ENCODE measurements around the gene RITA1. TPM values are rescaled to one million over a fixed set of nuclear protein-coding genes. Genes with fewer than 3 reads are reported as not detected.

The RITA1 gene
- total RNA-seq, 1 donor from 2014 or later = 18.2 TPM

DNA sequence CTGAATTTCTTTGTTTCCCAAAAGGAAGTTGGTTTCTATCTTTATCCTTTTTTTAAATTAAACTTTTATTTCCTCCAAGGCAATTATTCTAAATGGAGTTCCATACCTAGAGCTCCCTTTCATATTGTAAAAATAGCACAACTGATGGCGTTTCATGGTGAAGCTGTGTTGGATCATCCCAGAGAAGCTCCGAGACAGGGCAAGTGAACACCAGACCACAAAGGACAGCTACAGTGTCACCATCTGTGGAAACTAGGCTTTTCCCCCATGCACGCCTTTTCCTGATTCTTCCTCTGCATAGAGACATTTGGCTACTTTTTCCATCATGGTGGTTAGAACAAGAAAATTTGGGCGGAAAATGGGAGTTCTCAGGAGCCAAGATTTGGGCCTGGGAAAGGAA is 48.4 kb downstream of the RITA1 start:
- Mint-ChIP-seq H3K27ac (peak overlapping the region; percentile 41), H3K4me3 (no peak overlapping the region)
- POLR2A ChIA-PET = interaction anchor here (2.0 to 13.6 kb wide), 6 partner anchors 12 to 48 kb away, joined by 20 to 277 read pairs (median 64); partner anchors contain the start of genes DDX54, RITA1 and TPCN1

DNA sequence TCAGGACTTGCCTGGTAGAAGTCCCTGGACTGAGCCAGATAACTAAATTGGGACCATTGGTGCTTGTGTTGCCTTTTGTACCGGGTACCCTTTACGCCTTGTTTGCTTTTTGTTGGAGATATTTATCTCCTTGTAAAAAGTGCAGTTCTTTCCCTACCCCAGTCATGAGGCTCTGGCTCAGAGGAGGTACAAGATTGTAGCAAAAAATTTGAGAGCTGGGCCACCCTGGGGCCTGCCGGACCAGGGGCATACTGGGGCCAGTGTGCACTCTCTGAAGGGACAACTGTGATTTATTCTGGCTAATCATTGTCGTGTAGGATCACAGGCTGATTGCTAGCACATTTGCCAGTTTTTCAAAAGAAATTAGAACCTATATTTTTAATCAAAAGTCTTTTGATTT is 49.0 kb downstream of the RITA1 start:
- H3K9me3 Mint-ChIP-seq = no peaks in the 10 kb centered on the region
- DNase-seq (no peak), ATAC-seq (ENCODE audit: low read depth) (no peak)
- H3K36me3 Mint-ChIP-seq (ENCODE audit: low read depth) = peaks cover 59% of the 10 kb centered on the region
- POLR2A ChIA-PET = interaction anchor here (1.3 to 13.6 kb wide), 4 partner anchors 13 to 37 kb away, joined by 3 to 277 read pairs (median 152); partner anchors contain the start of gene TPCN1
- intact Hi-C loops (cut with micrococcal nuclease) = loop anchor here (5.0 kb wide), 2 partner anchors 157 to 182 kb away; no protein-coding TSS in a partner anchor
- peaks cover 82% of the 10 kb centered on the region for H3K4me1 Mint-ChIP-seq
- CTCF ChIA-PET = interaction anchor here (2.0 to 3.0 kb wide), 2 partner anchors 38 to 49 kb away, joined by 7 to 44 read pairs; partner anchors contain the start of genes DDX54 and RITA1
- no peak overlapping the region for H3K4me3 Mint-ChIP-seq
- H3K27me3 Mint-ChIP-seq = no peaks in the 10 kb centered on the region
- peak overlapping the region; percentile 41 for H3K27ac Mint-ChIP-seq
- TF ChIP-seq, protein P1, sequence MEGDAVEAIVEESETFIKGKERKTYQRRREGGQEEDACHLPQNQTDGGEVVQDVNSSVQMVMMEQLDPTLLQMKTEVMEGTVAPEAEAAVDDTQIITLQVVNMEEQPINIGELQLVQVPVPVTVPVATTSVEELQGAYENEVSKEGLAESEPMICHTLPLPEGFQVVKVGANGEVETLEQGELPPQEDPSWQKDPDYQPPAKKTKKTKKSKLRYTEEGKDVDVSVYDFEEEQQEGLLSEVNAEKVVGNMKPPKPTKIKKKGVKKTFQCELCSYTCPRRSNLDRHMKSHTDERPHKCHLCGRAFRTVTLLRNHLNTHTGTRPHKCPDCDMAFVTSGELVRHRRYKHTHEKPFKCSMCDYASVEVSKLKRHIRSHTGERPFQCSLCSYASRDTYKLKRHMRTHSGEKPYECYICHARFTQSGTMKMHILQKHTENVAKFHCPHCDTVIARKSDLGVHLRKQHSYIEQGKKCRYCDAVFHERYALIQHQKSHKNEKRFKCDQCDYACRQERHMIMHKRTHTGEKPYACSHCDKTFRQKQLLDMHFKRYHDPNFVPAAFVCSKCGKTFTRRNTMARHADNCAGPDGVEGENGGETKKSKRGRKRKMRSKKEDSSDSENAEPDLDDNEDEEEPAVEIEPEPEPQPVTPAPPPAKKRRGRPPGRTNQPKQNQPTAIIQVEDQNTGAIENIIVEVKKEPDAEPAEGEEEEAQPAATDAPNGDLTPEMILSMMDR (IDR thresholded peaks at IDR 0.05) = no peak

More for the DNA sequence above, 48.4 kb downstream of the RITA1 start:
- peaks cover 56% of the 10 kb centered on the region for H3K36me3 Mint-ChIP-seq (ENCODE audit: low read depth)
- CTCF ChIA-PET = interaction anchor here (2.0 to 3.0 kb wide), 2 partner anchors 37 to 48 kb away, joined by 7 to 44 read pairs; partner anchors contain the start of genes DDX54 and RITA1
- TF ChIP-seq, protein P1 (IDR thresholded peaks at IDR 0.05) = no peak
- DNase-seq (no peak), ATAC-seq (ENCODE audit: low read depth) (no peak)
- no peaks in the 10 kb centered on the region for H3K9me3 Mint-ChIP-seq
- peaks cover 83% of the 10 kb centered on the region for H3K4me1 Mint-ChIP-seq
- intact Hi-C loops (cut with micrococcal nuclease) = loop anchor here (1.0 to 5.0 kb wide), 6 partner anchors 13 to 182 kb away; partner anchors contain the start of genes DDX54, RITA1 and TPCN1
- H3K27me3 Mint-ChIP-seq = no peaks in the 10 kb centered on the region

DNA sequence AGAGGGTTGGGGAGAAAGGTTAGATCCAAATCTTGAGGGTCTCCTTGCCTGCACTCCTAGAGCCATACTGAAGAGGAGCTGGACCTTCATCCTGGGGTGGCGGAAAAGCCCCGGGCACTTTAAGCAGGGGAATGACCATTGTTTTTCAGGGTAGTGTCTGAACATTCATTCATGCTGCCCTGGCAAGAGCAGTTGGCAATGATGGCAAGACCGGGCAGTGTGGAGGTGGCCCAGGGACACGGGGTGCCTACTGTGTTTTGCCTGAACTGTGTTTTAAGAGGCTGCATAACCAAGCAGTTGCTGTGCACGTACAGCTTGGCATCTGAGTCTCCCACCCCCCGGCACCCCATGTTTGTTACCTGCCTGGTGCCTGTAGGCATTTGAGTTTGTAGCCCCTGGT is 50.5 kb downstream of the RITA1 start:
- H3K9me3 Mint-ChIP-seq = no peaks in the 10 kb centered on the region
- no peak for ATAC-seq (ENCODE audit: low read depth)
- H3K36me3 Mint-ChIP-seq (ENCODE audit: low read depth) = peaks cover 56% of the 10 kb centered on the region
- CTCF ChIA-PET = no interaction called here
- POLR2A ChIA-PET = interaction anchor here (0.7 to 13.6 kb wide), 4 partner anchors 9 to 38 kb away, joined by 4 to 267 read pairs (median 6); partner anchors contain the start of gene TPCN1
- peaks cover 82% of the 10 kb centered on the region for H3K4me1 Mint-ChIP-seq
- H3K27ac Mint-ChIP-seq = peak overlapping the region; percentile 59
- H3K4me3 Mint-ChIP-seq = no peak overlapping the region
- DNase-seq = no peak
- H3K27me3 Mint-ChIP-seq = no peaks in the 10 kb centered on the region
- TF ChIP-seq, protein P1 (IDR thresholded peaks at IDR 0.05) = no peak
- intact Hi-C loops (cut with micrococcal nuclease) = no loop called here

DNA sequence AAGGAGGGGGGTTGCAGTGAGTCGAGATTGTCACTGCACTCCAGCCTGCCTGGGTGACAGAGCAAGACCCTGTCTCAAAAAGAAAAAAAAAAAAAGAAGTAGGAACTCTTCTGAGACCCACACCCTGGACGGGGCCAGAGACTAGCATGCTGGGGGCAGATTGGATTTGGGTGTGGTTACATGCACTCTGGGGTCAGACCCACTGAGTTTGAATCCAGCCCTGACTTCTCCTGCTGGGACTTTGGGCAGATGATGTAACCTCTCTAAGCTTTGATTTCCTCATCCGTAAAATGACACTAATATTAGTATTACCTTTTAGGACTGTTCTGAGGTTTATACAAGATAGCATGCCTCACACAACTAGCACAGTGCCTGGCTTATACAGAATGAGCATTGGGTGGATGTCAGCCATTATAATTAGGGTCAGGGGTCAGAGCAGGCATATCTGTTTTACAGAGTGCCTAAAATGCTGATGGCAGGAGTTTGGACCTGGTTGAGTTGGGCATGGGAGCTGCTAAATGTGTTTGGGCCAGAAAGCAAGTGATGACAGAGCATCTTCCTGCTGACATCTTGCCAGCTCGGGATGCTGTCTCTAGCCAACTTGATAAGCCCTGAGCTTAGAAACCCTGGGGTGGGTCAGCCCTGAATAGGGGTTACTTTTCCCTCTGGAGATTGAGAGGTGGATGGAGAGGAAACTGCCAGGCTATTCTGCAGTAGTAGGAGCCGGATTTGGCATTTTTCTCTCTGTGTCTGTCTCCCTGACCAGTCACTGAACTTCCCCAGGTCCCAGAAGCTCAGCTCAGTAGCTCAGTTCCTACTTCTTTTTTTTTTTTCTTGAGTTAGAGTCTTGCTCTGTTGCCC is 51.2 kb downstream of the RITA1 start:
- ChIA-PET POLR2A (interaction anchor here (0.6 to 13.6 kb wide), 5 partner anchors 10 to 38 kb away, joined by 4 to 267 read pairs (median 5); partner anchors contain the start of gene TPCN1), CTCF (interaction anchor here (1.0 to 1.1 kb wide), 2 partner anchors 24 to 62 kb away, joined by 3 read pairs; no protein-coding TSS in a partner anchor)
- Mint-ChIP-seq H3K9me3 (no peaks in the 10 kb centered on the region), H3K36me3 (ENCODE audit: low read depth) (peaks cover 55% of the 10 kb centered on the region), H3K4me1 (peaks cover 82% of the 10 kb centered on the region), H3K27me3 (no peaks in the 10 kb centered on the region), H3K4me3 (peak overlapping the region; percentile 13), H3K27ac (peak overlapping the region; percentile 59)
- intact Hi-C loops (cut with micrococcal nuclease) = no loop called here
- ATAC-seq (ENCODE audit: low read depth) (no peak), DNase-seq (no peak)
- TF ChIP-seq, protein P1 (IDR thresholded peaks at IDR 0.05) = no peak

All from activated B cell treated with CpG ODN at 0.5 μM for 24 hours (primary cell).